Lower lobe of right lung (tissue), 2 donors: Measurements from ENCODE around the gene UBASH3A. TPM values are rescaled to one million over a fixed set of nuclear protein-coding genes. Genes with fewer than 3 reads are reported as not detected.

Experiments used
- ATAC-seq, 2 donors: fragments of 200-7000 bp; cut with Tn5 transposase; one replicate each; pipeline ENCODE4 v1.9.1; 2020 to 2022; ENCODE audit warnings: mild to moderate bottlenecking in 2 of 2, moderate library complexity in 2 of 2
- DNase-seq: peaks from one replicate; pipeline ENCODE4 v3.0.0-alpha.2; 2020
- H3K27ac ChIP-seq: fragments of 200-600 bp; one replicate; pipeline ENCODE4 v1.8.0; 2022
- H3K27me3 ChIP-seq: fragments of 200-600 bp; one replicate; pipeline ENCODE4 v1.8.0; 2022; ENCODE audit warnings: low read depth
- H3K36me3 ChIP-seq: fragments of 200-600 bp; one replicate; pipeline ENCODE4 v1.8.0; 2022; ENCODE audit warnings: mild to moderate bottlenecking
- H3K4me1 ChIP-seq: fragments of 200-600 bp; one replicate; pipeline ENCODE4 v1.8.0; 2022
- H3K4me3 ChIP-seq: fragments of 200-600 bp; one replicate; pipeline ENCODE4 v1.8.0; 2022; ENCODE audit warnings: mild to moderate bottlenecking
- H3K9me3 ChIP-seq: fragments of 200-600 bp; one replicate; pipeline ENCODE4 v1.8.0; 2022
- CTCF ChIP-seq: fragments of 200-600 bp; IDR thresholded peaks from one replicate; pipeline ENCODE4 v1.8.0; 2022; ENCODE audit warnings: antibody characterized with exemption, mild to moderate bottlenecking
- intact Hi-C: fragments of 100-400 bp; cut with DNase I; formaldehyde crosslinking; loops from one replicate; pipeline ENCODE4 v1.11.0; 2022
- total RNA-seq: library from RNA; stranded (reverse); fragmentation: NEBNext Ultra II Directional; extraction: Animal tissue kit (Norgen Biotek cat#: 25700); gene quantifications from one replicate; pipeline ENCODE4 v1.2.1, GENCODE V29; 2021
- donor health status: DM: no; HTN: yes; CAD: no; lungs with severe emphysema.

UBASH3A gene
- total RNA-seq, 1 donor from 2014 or later = 1.2 TPM

- no peaks in the 10 kb centered on the region for H3K36me3 ChIP-seq
- TF ChIP-seq CTCF = no peak
- no peak overlapping the region for H3K27ac ChIP-seq
- intact Hi-C loops = no loop called here
- H3K9me3 ChIP-seq = no peaks in the 10 kb centered on the region
- no peak for DNase-seq
- H3K4me1 ChIP-seq = peaks cover 11% of the 10 kb centered on the region
- no peak overlapping the region for H3K4me3 ChIP-seq
- no peak for ATAC-seq
- no peaks in the 10 kb centered on the region for H3K27me3 ChIP-seq
Measured at GRCh38 chr21:42446531-42446930, 42.8 kb downstream of the UBASH3A start.

- intact Hi-C loops = no loop called here
- DNase-seq = no peak
- no peak overlapping the region for H3K27ac ChIP-seq
- no peaks in the 10 kb centered on the region for H3K27me3 ChIP-seq
- no peak for ATAC-seq
- no peaks in the 10 kb centered on the region for H3K9me3 ChIP-seq
- H3K36me3 ChIP-seq = no peaks in the 10 kb centered on the region
- no peak overlapping the region for H3K4me3 ChIP-seq
- H3K4me1 ChIP-seq = peaks cover 11% of the 10 kb centered on the region
- TF ChIP-seq CTCF = no peak
Measured at GRCh38 chr21:42447182-42447581, 43.5 kb downstream of the UBASH3A start.

GRCh38 chr21:42447732-42448131, 44.0 kb downstream of the UBASH3A start:
- ATAC-seq = no peak
- Histone ChIP-seq H3K4me1 (peaks cover 11% of the 10 kb centered on the region), H3K9me3 (no peaks in the 10 kb centered on the region), H3K36me3 (no peaks in the 10 kb centered on the region), H3K27me3 (no peaks in the 10 kb centered on the region), H3K27ac (no peak overlapping the region), H3K4me3 (no peak overlapping the region)
- no peak for DNase-seq
- intact Hi-C loops = no loop called here
- no peak for TF ChIP-seq CTCF

DNA sequence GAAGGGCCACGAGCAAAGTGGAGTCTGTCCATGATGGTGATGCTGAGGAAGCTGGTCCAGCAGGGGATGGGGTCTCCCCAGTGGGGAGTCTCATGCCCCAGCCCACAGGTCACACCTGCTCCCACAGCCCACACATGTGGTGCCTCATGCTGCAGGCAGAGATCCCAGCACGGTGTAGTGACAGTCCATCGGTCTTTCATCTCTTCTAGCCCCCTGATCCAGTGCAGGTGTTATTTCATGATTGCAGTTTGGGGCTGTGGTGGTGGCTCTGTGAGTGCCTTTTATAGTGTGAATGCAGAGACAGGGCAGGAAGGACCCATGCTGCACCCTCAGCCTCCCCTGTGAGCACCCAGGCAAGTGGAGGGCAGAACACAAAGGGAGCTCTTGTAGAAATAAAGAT, 45.0 kb downstream of the UBASH3A start:
- H3K9me3 ChIP-seq = no peaks in the 10 kb centered on the region
- DNase-seq = peak; percentile 37
- ATAC-seq = no peak
- H3K27ac ChIP-seq = no peak overlapping the region
- no peak overlapping the region for H3K4me3 ChIP-seq
- H3K36me3 ChIP-seq = no peaks in the 10 kb centered on the region
- no peak for TF ChIP-seq CTCF
- intact Hi-C loops = no loop called here
- H3K27me3 ChIP-seq = no peaks in the 10 kb centered on the region
- peaks cover 11% of the 10 kb centered on the region for H3K4me1 ChIP-seq

DNA sequence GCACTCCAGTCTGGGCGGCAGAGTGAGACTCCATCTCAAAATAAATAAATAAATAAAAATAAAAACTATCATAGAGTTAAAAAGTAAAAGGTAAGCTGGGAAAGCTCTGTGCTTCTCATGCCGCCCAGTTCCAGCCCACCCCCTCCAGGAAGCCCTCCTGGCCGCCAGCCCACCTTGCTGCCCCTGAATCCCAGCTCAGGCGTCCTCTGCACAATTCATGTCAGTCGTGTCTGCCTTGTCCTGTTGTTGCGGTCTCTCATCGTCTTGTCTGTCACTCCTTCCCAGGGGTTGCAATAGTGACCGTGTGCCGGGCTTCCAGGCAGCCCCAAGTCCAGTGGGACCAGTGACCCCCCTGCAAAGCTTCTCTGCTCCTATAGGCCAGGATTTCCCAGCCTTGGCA, 48.2 kb downstream of the UBASH3A start:
- Histone ChIP-seq H3K4me3 (no peak overlapping the region), H3K27ac (no peak overlapping the region), H3K36me3 (no peaks in the 10 kb centered on the region), H3K27me3 (no peaks in the 10 kb centered on the region), H3K4me1 (peaks cover 11% of the 10 kb centered on the region), H3K9me3 (no peaks in the 10 kb centered on the region)
- ATAC-seq = no peak
- DNase-seq = no peak
- no peak for TF ChIP-seq CTCF
- intact Hi-C loops = no loop called here
